ENCODE data around the gene ENPP5.
"Not testable (repeated sequence)": the region's sequence is repeated elsewhere in the genome, so short reads cannot be mapped to it uniquely, and the experiment has no call there.

ENPP5 gene

DNA sequence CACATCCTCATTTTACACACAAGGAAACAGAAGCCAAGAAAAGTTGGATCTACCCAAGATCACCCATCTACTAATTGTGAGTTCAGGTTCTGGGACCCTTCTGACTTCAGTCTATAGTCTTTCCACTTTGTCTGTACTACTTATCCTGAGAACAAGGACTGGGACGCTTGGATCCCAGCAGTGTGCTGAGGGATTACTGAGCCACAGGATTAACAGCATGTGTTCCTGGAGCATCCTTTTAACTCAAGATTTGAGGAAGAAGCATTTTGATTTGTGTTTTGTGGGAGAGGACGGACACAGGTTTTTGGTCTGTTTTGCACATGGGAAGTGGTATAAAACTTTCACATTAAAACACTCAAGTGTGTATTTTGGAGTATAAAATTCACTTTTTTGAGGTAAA lies 36.6 kb downstream of the ENPP5 start:
- H3K9me3 ChIP-seq (ENCODE audit: insufficient read depth, low read depth, low read length): no peaks in the 10 kb centered on the region
- H3K4me3 ChIP-seq (ENCODE audit: low read length): no peak overlapping the region
- peaks cover 4% of the 10 kb centered on the region; the same call in 1 of the 2 replicates for H3K4me1 ChIP-seq (ENCODE audit: insufficient read depth, low read length)
- no peaks in the 10 kb centered on the region for H3K36me3 ChIP-seq (ENCODE audit: insufficient read depth, low read length)
- peaks cover 9% of the 10 kb centered on the region for H3K27me3 ChIP-seq (ENCODE audit: insufficient read depth, low read length)
- no peak overlapping the region for H3K27ac ChIP-seq (ENCODE audit: low read depth, low read length)
- WGBS: 45% methylated on average over 2 of the region's 2 CpGs
- no peak overlapping the region for H3K9ac ChIP-seq (ENCODE audit: low read depth, low read length)

GRCh38 chr6:46131291-46131690 lies 39.5 kb downstream of the ENPP5 start:
- H3K36me3 ChIP-seq (ENCODE audit: insufficient read depth, low read length); H3K9me3 ChIP-seq (ENCODE audit: insufficient read depth, low read depth, low read length); H3K9ac ChIP-seq (ENCODE audit: low read depth, low read length); H3K27ac ChIP-seq (ENCODE audit: low read depth, low read length); H3K4me3 ChIP-seq (ENCODE audit: low read length); H3K4me1 ChIP-seq (ENCODE audit: insufficient read depth, low read length): not testable (repeated sequence)
- no CpG with 5 or more reads among the region's 1 CpG for WGBS
- H3K27me3 ChIP-seq (ENCODE audit: insufficient read depth, low read length): peaks cover 27% of the 10 kb centered on the region

DNA sequence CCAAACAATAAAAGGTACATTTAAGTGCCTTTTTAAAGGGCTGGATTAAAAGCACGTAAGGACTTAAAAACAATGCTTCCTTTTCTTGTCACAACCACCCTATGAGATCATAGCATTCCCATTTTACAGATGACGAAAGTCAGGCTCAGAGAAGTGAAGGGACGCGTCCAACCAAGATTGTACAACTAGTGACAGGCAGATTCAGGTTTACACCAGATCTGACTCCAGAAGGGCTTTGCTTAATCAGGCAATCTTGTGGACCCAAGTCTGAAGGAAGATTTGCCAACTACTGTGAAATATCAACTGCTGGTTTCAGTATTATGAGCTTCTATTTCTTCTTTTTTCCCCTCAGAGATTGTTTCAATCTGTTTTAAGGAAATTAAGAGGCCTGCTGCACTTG lies 40.1 kb downstream of the ENPP5 start:
- Histone ChIP-seq H3K27me3 (ENCODE audit: insufficient read depth, low read length) (peaks cover 27% of the 10 kb centered on the region), H3K27ac (ENCODE audit: low read depth, low read length) (no peak overlapping the region), H3K9me3 (ENCODE audit: insufficient read depth, low read depth, low read length) (no peaks in the 10 kb centered on the region), H3K9ac (ENCODE audit: low read depth, low read length) (no peak overlapping the region), H3K36me3 (ENCODE audit: insufficient read depth, low read length) (no peaks in the 10 kb centered on the region), H3K4me1 (ENCODE audit: insufficient read depth, low read length) (peaks cover 4% of the 10 kb centered on the region; the same call in 1 of the 2 replicates), H3K4me3 (ENCODE audit: low read length) (peak overlapping the region; percentile 73)
- WGBS: 88% methylated on average over 4 of the region's 4 CpGs

DNA sequence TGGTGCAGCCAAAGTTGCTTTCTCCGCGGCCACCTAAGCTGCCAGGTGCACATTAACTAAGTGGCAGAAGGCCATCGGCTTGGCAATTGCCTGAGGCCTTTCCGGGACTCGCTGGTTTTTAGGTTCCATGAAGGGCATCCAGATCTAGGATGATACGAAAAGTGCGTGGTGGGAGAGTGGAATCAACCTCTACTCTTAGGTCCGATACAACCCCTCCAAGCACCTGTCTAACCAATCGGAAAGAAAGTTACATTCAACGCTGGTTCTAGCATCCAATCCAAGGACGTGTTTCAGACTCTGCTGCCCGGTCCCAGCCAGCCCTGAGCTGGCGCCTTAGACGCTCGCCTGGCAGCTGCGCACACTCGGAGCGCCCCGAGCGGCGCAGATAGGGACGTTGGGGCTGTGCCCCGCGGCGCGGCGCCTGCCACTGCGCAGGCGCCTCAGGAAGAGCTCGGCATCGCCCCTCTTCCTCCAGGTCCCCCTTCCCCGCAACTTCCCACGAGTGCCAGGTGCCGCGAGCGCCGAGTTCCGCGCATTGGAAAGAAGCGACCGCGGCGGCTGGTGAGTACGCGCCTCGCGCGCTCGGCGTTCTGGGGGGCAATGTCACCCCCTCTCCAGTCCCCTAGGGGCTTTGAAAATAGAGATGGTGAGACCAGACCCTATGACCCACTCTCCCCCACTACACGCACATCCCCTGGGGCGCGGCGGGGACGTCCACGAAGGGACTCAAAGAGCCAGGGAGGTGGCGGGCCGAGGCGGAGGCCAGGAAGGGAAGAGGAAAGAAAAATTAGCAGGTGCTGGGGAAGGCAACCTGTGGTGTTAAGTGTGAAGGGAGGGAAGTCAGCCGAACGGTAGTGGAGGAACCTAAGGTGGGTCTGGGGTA lies 40.9 kb downstream of the ENPP5 start, which contains the start of gene ENPP4:
Gene ENPP4 (plus strand): TSS at position 361 of the 883 bp plus-strand sequence. CDS start 9,595 bp downstream, outside the sequence.
- Histone ChIP-seq H3K27me3 (ENCODE audit: insufficient read depth, low read length) (peaks cover 27% of the 10 kb centered on the region), H3K36me3 (ENCODE audit: insufficient read depth, low read length) (no peaks in the 10 kb centered on the region), H3K4me1 (ENCODE audit: insufficient read depth, low read length) (peaks cover 4% of the 10 kb centered on the region; the same call in 1 of the 2 replicates), H3K4me3 (ENCODE audit: low read length) (peak within 1 kb of the TSS; percentile 73), H3K9me3 (ENCODE audit: insufficient read depth, low read depth, low read length) (no peaks in the 10 kb centered on the region), H3K9ac (ENCODE audit: low read depth, low read length) (peak within 1 kb of the TSS; percentile 45), H3K27ac (ENCODE audit: low read depth, low read length) (no peak within 1 kb of the TSS)
- 1% methylated on average over 56 of the region's 61 CpGs for WGBS

DNA sequence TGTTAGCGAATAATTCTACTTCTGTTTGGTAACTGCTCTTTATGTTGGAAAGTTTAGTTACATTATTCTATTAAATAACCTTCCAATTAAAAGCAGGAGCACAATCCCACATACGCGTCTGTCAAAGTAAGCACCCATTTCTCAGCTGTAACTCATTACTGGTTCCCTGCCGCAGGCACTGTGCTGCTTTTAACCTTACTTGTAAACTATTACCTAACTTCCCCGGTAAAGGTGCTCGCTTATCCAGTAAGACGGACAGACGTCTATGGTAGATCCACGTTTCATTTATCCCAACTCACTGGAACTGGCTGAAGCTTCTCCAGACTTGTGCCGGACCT lies 41.5 kb downstream of the ENPP5 start:
- Histone ChIP-seq H3K4me3 (ENCODE audit: low read length) (peak overlapping the region; percentile 73), H3K9ac (ENCODE audit: low read depth, low read length) (peak overlapping the region; percentile 18), H3K27ac (ENCODE audit: low read depth, low read length) (no peak overlapping the region), H3K27me3 (ENCODE audit: insufficient read depth, low read length) (peaks cover 27% of the 10 kb centered on the region), H3K4me1 (ENCODE audit: insufficient read depth, low read length) (peaks cover 4% of the 10 kb centered on the region; the same call in 1 of the 2 replicates), H3K9me3 (ENCODE audit: insufficient read depth, low read depth, low read length) (no peaks in the 10 kb centered on the region), H3K36me3 (ENCODE audit: insufficient read depth, low read length) (no peaks in the 10 kb centered on the region)
- 12% methylated on average over 9 of the region's 10 CpGs for WGBS

DNA sequence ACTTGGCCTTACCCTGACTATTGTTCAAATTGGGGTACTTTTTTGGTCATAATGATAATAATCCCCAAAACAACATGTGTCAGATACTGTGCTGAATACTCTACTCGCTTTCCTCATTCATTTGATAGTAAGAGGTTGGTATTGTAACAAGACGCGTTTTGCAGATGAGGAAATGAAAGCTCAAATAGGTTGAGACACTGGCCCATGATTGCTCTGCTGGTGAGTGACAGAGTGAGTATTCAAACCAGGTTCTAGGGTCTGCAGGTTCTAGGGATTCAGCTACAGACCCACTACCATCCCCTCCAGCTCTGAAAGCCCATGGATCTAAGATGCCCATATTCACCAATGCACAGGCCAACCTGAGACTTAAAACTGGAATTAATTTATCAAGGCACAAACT lies 42.3 kb downstream of the ENPP5 start:
- Histone ChIP-seq H3K9ac (ENCODE audit: low read depth, low read length) (no peak overlapping the region), H3K36me3 (ENCODE audit: insufficient read depth, low read length) (no peaks in the 10 kb centered on the region), H3K27me3 (ENCODE audit: insufficient read depth, low read length) (peaks cover 27% of the 10 kb centered on the region), H3K4me3 (ENCODE audit: low read length) (0 out of 2 replicates have a peak overlapping the region, but pooled peaks have one; percentile 73), H3K4me1 (ENCODE audit: insufficient read depth, low read length) (peaks cover 4% of the 10 kb centered on the region; the same call in 1 of the 2 replicates), H3K9me3 (ENCODE audit: insufficient read depth, low read depth, low read length) (no peaks in the 10 kb centered on the region), H3K27ac (ENCODE audit: low read depth, low read length) (no peak overlapping the region)
- WGBS: 98% methylated on average over 3 of the region's 3 CpGs

DNA sequence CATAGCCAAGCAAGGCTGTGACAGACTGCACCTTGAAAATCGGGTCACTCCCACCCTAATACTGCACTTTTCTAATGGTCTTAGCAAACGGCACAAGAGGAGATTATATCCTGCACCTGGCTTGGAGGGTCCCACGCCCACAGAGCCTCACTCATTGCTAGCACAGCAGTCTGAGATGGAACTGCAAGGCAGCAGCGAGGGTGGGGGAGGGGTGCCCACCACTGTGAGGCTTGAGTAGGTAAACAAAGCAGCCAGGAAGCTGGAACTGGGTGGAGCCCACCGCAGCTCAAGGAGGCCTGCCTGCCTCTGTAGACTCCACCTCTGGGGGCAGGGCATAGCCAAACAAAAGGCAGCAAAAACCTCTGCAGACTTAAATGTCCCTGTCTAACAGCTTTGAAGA lies 51.1 kb downstream of the ENPP5 start:
- not testable (repeated sequence) for H3K4me1 ChIP-seq (ENCODE audit: insufficient read depth, low read length); H3K27ac ChIP-seq (ENCODE audit: low read depth, low read length); H3K36me3 ChIP-seq (ENCODE audit: insufficient read depth, low read length); H3K9ac ChIP-seq (ENCODE audit: low read depth, low read length); H3K27me3 ChIP-seq (ENCODE audit: insufficient read depth, low read length); H3K4me3 ChIP-seq (ENCODE audit: low read length); H3K9me3 ChIP-seq (ENCODE audit: insufficient read depth, low read depth, low read length)
- 80% methylated on average over 5 of the region's 5 CpGs for WGBS

GRCh38 chr6:46118836-46119235 lies 51.9 kb downstream of the ENPP5 start:
- Histone ChIP-seq H3K27me3 (ENCODE audit: insufficient read depth, low read length) (no peaks in the 10 kb centered on the region), H3K27ac (ENCODE audit: low read depth, low read length) (no peak overlapping the region), H3K4me3 (ENCODE audit: low read length) (no peak overlapping the region), H3K36me3 (ENCODE audit: insufficient read depth, low read length) (no peaks in the 10 kb centered on the region), H3K4me1 (ENCODE audit: insufficient read depth, low read length) (no peaks in the 10 kb centered on the region), H3K9ac (ENCODE audit: low read depth, low read length) (no peak overlapping the region), H3K9me3 (ENCODE audit: insufficient read depth, low read depth, low read length) (peaks cover 6% of the 10 kb centered on the region)
- 90% methylated on average over 3 of the region's 3 CpGs for WGBS

- no peak overlapping the region for H3K4me3 ChIP-seq (ENCODE audit: low read length)
- H3K36me3 ChIP-seq (ENCODE audit: insufficient read depth, low read length): no peaks in the 10 kb centered on the region
- H3K27me3 ChIP-seq (ENCODE audit: insufficient read depth, low read length): no peaks in the 10 kb centered on the region
- H3K4me1 ChIP-seq (ENCODE audit: insufficient read depth, low read length): no peaks in the 10 kb centered on the region
- WGBS: no CpG with 5 or more reads among the region's 1 CpG
- no peak overlapping the region for H3K9ac ChIP-seq (ENCODE audit: low read depth, low read length)
- H3K27ac ChIP-seq (ENCODE audit: low read depth, low read length): no peak overlapping the region
- H3K9me3 ChIP-seq (ENCODE audit: insufficient read depth, low read depth, low read length): peaks cover 6% of the 10 kb centered on the region
Measured at GRCh38 chr6:46118157-46118556, 52.6 kb downstream of the ENPP5 start.

DNA sequence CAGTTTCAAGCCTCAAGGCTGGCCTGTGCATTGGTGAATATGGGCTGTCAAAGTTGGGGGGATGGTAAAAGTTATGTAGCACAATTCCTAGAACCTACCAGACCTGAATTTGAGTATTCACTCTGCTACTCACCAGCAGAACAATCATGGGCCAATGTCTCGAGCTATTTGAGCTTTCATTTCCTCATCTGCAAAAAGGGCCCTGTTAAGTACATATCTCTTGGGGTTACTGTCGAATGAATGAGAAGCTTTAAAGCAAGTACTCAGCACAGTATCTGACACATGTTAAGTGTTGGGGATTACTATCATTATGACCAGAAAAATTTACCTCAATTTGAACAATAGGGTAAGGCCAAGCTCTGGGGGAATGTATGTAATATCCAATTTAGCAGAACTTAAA lies 54.5 kb downstream of the ENPP5 start:
- Histone ChIP-seq H3K36me3 (ENCODE audit: insufficient read depth, low read length) (no peaks in the 10 kb centered on the region), H3K27ac (ENCODE audit: low read depth, low read length) (no peak overlapping the region), H3K4me1 (ENCODE audit: insufficient read depth, low read length) (no peaks in the 10 kb centered on the region), H3K9me3 (ENCODE audit: insufficient read depth, low read depth, low read length) (peaks cover 6% of the 10 kb centered on the region), H3K4me3 (ENCODE audit: low read length) (no peak overlapping the region), H3K9ac (ENCODE audit: low read depth, low read length) (no peak overlapping the region), H3K27me3 (ENCODE audit: insufficient read depth, low read length) (no peaks in the 10 kb centered on the region)
- WGBS: 96% methylated on average over 2 of the region's 2 CpGs

DNA sequence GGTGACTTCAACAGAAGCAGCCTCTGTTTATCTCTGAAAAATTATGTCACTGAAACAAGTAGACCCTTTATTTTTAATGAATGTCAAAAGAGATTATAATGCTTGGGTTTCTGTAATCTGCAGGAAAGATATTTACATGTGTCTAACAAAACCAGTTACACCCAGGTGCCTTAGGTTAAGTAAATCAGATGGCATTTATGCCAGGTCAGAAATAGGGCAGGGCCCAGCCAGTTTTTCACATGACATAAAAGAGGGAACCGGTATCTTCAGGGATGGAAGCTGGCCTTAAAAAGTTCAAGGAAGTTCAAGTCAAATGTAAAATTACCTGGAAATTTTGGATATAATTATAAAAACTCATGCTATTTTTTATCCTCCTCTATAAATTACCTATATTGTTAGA lies 55.1 kb downstream of the ENPP5 start:
- Histone ChIP-seq H3K36me3 (ENCODE audit: insufficient read depth, low read length) (no peaks in the 10 kb centered on the region), H3K4me3 (ENCODE audit: low read length) (no peak overlapping the region), H3K27ac (ENCODE audit: low read depth, low read length) (no peak overlapping the region), H3K9me3 (ENCODE audit: insufficient read depth, low read depth, low read length) (peaks cover 6% of the 10 kb centered on the region), H3K27me3 (ENCODE audit: insufficient read depth, low read length) (no peaks in the 10 kb centered on the region), H3K4me1 (ENCODE audit: insufficient read depth, low read length) (no peaks in the 10 kb centered on the region), H3K9ac (ENCODE audit: low read depth, low read length) (no peak overlapping the region)
- 76% methylated on average over 1 of the region's 1 CpG for WGBS

All from HUES64 (cell line).